AG04450 (cell line): ENCODE measurements around the gene LDLRAD2. TPM values are rescaled to one million over a fixed set of nuclear protein-coding genes. Genes with fewer than 3 reads are reported as not detected.

ENCODE experiments used
- CTCF ChIA-PET: fragments of 300-600, 350-600 bp; formaldehyde crosslinking; extraction: SDS; loops from one replicate; lab custom pipeline; 2022; ENCODE audit warnings: antibody characterized with exemption, inconsistent platforms; lab: Charles Lee
- POLR2A ChIA-PET: fragments of 350-600 bp; formaldehyde crosslinking; extraction: SDS; loops from one replicate; lab custom pipeline; 2021; ENCODE audit warnings: antibody characterized with exemption, inconsistent platforms; lab: Yijun Ruan, JAX
- DNase-seq: peaks from one replicate; pipeline ENCODE4 v3.0.0-alpha.2; 2011; ENCODE audit warnings: low read depth, low spot score
- H3K27ac ChIP-seq: one replicate; pipeline ENCODE4 v1.5.1; 2012; ENCODE audit warnings: low read depth, low read length, control low read depth
- H3K27me3 ChIP-seq: one replicate; pipeline ENCODE4 v1.6.0; 2012; ENCODE audit warnings: low read length; ENCODE audit not compliant: control insufficient read depth, insufficient read depth
- H3K4me3 ChIP-seq: 2 replicates; pipeline ENCODE4 v1.5.1; 2011; ENCODE audit warnings: mild to moderate bottlenecking, low read depth, low read length, control low read depth
- H3K9me3 ChIP-seq: 2 replicates; pipeline ENCODE4 v1.5.1; 2012; ENCODE audit warnings: low read length; ENCODE audit not compliant: control insufficient read depth, insufficient read depth
- CTCF ChIP-seq: IDR thresholded peaks from 2 replicates; pipeline ENCODE4 v1.5.1; 2011; ENCODE audit warnings: low read depth, low read length, control low read depth, inconsistent platforms
- polyA plus RNA-seq: library from polyadenylated mRNA; depleted of rRNA; stranded (reverse); fragments of >200 nt; gene quantifications from 2 replicates; pipeline ENCODE4 v1.2.3, GENCODE V29; 2011

LDLRAD2 gene
- polyA plus RNA-seq, 1 experiment, result 0.05 TPM

- ChIA-PET CTCF (no interaction called here), POLR2A (no interaction called here)
- Histone ChIP-seq H3K9me3 (peaks cover 10% of the 10 kb centered on the region), H3K4me3 (no peak overlapping the region), H3K27me3 (no peaks in the 10 kb centered on the region), H3K27ac (no peak overlapping the region)
- no peak for DNase-seq
- no peak for TF ChIP-seq CTCF
Measured at GRCh38 chr1:21859669-21860179, 47.7 kb downstream of the LDLRAD2 start.

GRCh38 chr1:21860971-21861370 lies 48.9 kb downstream of the LDLRAD2 start:
- DNase-seq, result no peak
- H3K9me3 ChIP-seq, result peaks cover 10% of the 10 kb centered on the region
- ChIA-PET CTCF (interaction anchor here (0.6 kb wide), 2 partner anchors 23 to 105 kb away, joined by 3 to 4 read pairs; no protein-coding TSS in a partner anchor), POLR2A (no interaction called here)
- TF ChIP-seq CTCF, result no peak
- H3K27me3 ChIP-seq, result no peaks in the 10 kb centered on the region
- no peak overlapping the region for H3K4me3 ChIP-seq
- H3K27ac ChIP-seq, result no peak overlapping the region

GRCh38 chr1:21861602-21862429 lies 49.8 kb downstream of the LDLRAD2 start:
- no peaks in the 10 kb centered on the region for H3K27me3 ChIP-seq
- TF ChIP-seq CTCF, result no peak
- POLR2A ChIA-PET, result no interaction called here
- peak; percentile 32 for DNase-seq
- H3K27ac ChIP-seq, result peak overlapping the region; percentile 82
- CTCF ChIA-PET, result interaction anchor here (0.6 kb wide), 2 partner anchors 24 to 106 kb away, joined by 3 to 4 read pairs; no protein-coding TSS in a partner anchor
- peaks cover 10% of the 10 kb centered on the region for H3K9me3 ChIP-seq
- H3K4me3 ChIP-seq, result no peak overlapping the region

- TF ChIP-seq CTCF, result no peak
Measured at GRCh38 chr1:21863981-21864380, 51.9 kb downstream of the LDLRAD2 start.

GRCh38 chr1:21864730-21865129 lies 52.7 kb downstream of the LDLRAD2 start:
- Histone ChIP-seq H3K27ac (no peak overlapping the region), H3K9me3 (peaks cover 10% of the 10 kb centered on the region), H3K4me3 (no peak overlapping the region), H3K27me3 (no peaks in the 10 kb centered on the region)
- ChIA-PET CTCF (no interaction called here), POLR2A (no interaction called here)
- no peak for TF ChIP-seq CTCF
- no peak for DNase-seq

More at GRCh38 chr1:21863981-21864380, 51.9 kb downstream of the LDLRAD2 start:
- H3K4me3 ChIP-seq, result no peak overlapping the region
- CTCF ChIA-PET, result interaction anchor here (0.7 kb wide), 1 partner anchor 46 kb away, joined by 4 read pairs; no protein-coding TSS in a partner anchor
- POLR2A ChIA-PET, result no interaction called here
- no peaks in the 10 kb centered on the region for H3K27me3 ChIP-seq
- no peak overlapping the region for H3K27ac ChIP-seq
- peaks cover 10% of the 10 kb centered on the region for H3K9me3 ChIP-seq
- no peak for DNase-seq
